Measurements from ENCODE around the gene SENP1. TPM values are rescaled to one million over a fixed set of nuclear protein-coding genes. Genes with fewer than 3 reads are reported as not detected.

Gene SENP1
- total RNA-seq, 1 donor from 2014 or later = 16.9 TPM

DNA sequence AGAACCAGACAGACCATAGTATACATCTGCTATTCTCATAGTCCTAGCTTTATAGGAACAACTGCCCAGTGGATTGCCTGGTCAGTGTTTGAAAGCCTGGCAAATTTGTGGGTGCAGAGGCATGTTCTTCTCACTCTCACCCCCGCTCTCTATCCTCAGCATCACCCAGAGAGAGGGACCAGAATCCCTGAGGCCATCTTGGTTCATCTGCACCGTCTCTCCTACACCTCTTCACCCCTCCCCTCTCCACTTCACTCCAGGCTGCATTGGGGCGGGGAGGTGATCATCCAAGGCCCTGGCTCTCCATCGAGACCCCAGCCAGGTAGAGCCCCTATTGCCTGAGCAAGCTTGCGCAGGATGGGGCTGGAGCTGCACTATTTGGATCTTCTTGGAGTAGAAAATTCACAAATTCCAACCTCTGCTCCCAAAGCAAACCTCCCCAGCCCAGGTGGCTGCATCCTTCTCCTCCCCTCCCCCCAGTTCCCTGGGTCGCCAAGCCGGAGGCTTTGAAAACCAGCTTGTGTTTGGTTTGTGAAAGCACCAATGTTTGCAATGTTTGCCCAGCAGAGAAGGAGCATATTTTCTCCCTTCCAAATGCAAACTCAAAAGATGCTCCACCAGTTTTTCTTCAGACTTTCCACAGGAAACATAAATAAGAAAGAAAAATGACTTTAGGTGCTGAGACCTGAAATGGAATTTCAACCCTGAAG, 83.0 kb downstream of the SENP1 start:
- Histone ChIP-seq H3K36me3 (no peaks in the 10 kb centered on the region), H3K27me3 (peaks cover 13% of the 10 kb centered on the region), H3K4me1 (peaks cover 6% of the 10 kb centered on the region), H3K27ac (no peak overlapping the region), H3K4me3 (no peak overlapping the region), H3K9me3 (no peaks in the 10 kb centered on the region)
- DNase-seq (no peak), ATAC-seq (peak; percentile 57)
- no peak for TF ChIP-seq CTCF (IDR thresholded peaks at IDR 0.05)
- intact Hi-C loops (cut with DNase I) = no loop called here

- no peaks in the 10 kb centered on the region for H3K36me3 ChIP-seq
- peaks cover 13% of the 10 kb centered on the region for H3K27me3 ChIP-seq
- peaks cover 6% of the 10 kb centered on the region for H3K4me1 ChIP-seq
- no peak overlapping the region for H3K4me3 ChIP-seq
- H3K9me3 ChIP-seq = no peaks in the 10 kb centered on the region
- DNase-seq (no peak), ATAC-seq (no peak)
- no peak overlapping the region for H3K27ac ChIP-seq
- intact Hi-C loops (cut with DNase I) = no loop called here
- no peak for TF ChIP-seq CTCF (IDR thresholded peaks at IDR 0.05)
Measured at GRCh38 chr12:48022180-48022521, 83.7 kb downstream of the SENP1 start.

DNA sequence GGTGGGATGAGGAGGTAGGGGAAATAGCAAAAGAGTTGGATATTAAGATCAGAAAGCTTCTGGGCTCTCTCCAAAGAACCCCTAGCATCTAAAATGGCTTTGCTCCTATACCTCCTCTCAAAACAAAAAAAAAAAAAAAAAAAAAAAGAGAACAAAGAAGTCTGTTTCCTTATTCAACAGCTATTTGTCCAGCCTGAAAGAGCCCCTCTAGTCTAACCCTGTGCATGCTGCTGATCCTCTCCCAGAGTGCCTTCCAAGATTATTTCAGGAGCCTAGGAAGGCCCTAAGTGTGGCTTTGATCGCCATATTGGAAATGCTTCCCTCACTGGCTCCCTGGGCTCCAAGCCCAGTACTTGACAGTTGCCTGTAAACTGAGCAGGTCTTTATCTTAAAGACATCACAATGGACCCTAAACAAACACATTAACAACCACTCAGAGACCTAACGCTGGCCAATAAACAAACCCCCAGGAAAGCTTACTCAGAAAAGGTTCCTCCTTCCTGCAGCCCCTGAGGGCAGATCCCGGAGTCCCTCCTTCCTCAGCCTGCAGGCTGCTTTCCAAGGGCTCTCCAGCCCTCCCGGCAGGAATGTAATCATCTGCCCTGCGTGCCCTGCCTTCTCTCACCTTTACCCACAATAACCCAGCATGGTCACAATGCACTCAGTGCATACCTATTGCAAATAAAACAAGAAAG, 84.2 kb downstream of the SENP1 start:
- ATAC-seq (peak; percentile 75), DNase-seq (no peak)
- peaks cover 6% of the 10 kb centered on the region for H3K4me1 ChIP-seq
- H3K27ac ChIP-seq = no peak overlapping the region
- peaks cover 13% of the 10 kb centered on the region for H3K27me3 ChIP-seq
- no peak for TF ChIP-seq CTCF (IDR thresholded peaks at IDR 0.05)
- H3K9me3 ChIP-seq = no peaks in the 10 kb centered on the region
- no peak overlapping the region for H3K4me3 ChIP-seq
- H3K36me3 ChIP-seq = no peaks in the 10 kb centered on the region
- intact Hi-C loops (cut with DNase I) = no loop called here

GRCh38 chr12:48019639-48020265, 86.1 kb downstream of the SENP1 start:
- intact Hi-C loops (cut with DNase I) = no loop called here
- Histone ChIP-seq H3K9me3 (no peaks in the 10 kb centered on the region), H3K36me3 (no peaks in the 10 kb centered on the region), H3K27me3 (peaks cover 13% of the 10 kb centered on the region), H3K27ac (no peak overlapping the region), H3K4me3 (no peak overlapping the region), H3K4me1 (peaks cover 6% of the 10 kb centered on the region)
- no peak for ATAC-seq
- TF ChIP-seq CTCF (IDR thresholded peaks at IDR 0.05) = no peak
- DNase-seq = no peak

- H3K4me1 ChIP-seq = peaks cover 3% of the 10 kb centered on the region
- DNase-seq = no peak
- no peak overlapping the region for H3K27ac ChIP-seq
- ATAC-seq = no peak
- peaks cover 13% of the 10 kb centered on the region for H3K27me3 ChIP-seq
- no peak overlapping the region for H3K4me3 ChIP-seq
- H3K36me3 ChIP-seq = no peaks in the 10 kb centered on the region
- intact Hi-C loops (cut with DNase I) = no loop called here
- no peak for TF ChIP-seq CTCF (IDR thresholded peaks at IDR 0.05)
- H3K9me3 ChIP-seq = no peaks in the 10 kb centered on the region
Measured at GRCh38 chr12:48018618-48018995, 87.3 kb downstream of the SENP1 start.

Measured in upper lobe of right lung (tissue), 1 donor.